ENCODE results near the gene ROMO1.

- TF ChIP-seq CTCF (IDR thresholded peaks at IDR 0.05): no peak
- no peak for TF ChIP-seq POLR2A (IDR thresholded peaks at IDR 0.05)
These were observed 35.8 kb downstream of the ROMO1 start for GRCh38 chr20:35734777-35735649.
